IPS DF 6.9 (cell line): ENCODE measurements around the gene ADCK1.
"Not testable (repeated sequence)": the region's sequence is repeated elsewhere in the genome, so short reads cannot be mapped to it uniquely, and the experiment has no call there.

ENCODE experiments used
- DNase-seq: peaks from one replicate; pipeline ENCODE4 v3.0.0-alpha.2; 2013; ENCODE audit warnings: low read depth, low spot score
- H3K27ac ChIP-seq: one replicate; pipeline ENCODE4 v1.5.1; 2013; ENCODE audit warnings: low read length, control low read depth
- H3K27me3 ChIP-seq: 2 replicates; pipeline ENCODE4 v1.6.1; 2013; ENCODE audit warnings: mild to moderate bottlenecking, low read length; ENCODE audit not compliant: control insufficient read depth, insufficient read depth
- H3K36me3 ChIP-seq: 2 replicates; pipeline ENCODE4 v1.6.1; 2013; ENCODE audit warnings: low read length; ENCODE audit not compliant: control insufficient read depth, insufficient read depth
- H3K4me1 ChIP-seq: 2 replicates; pipeline ENCODE4 v1.6.1; 2013; ENCODE audit warnings: low read length; ENCODE audit not compliant: control insufficient read depth, insufficient read depth
- H3K4me3 ChIP-seq: 2 replicates; pipeline ENCODE4 v1.5.1; 2013; ENCODE audit warnings: mild to moderate bottlenecking, low read length
- H3K9me3 ChIP-seq: 2 replicates; pipeline ENCODE4 v1.6.1; 2013; ENCODE audit warnings: low read length, inconsistent platforms; ENCODE audit not compliant: control insufficient read depth, insufficient read depth
- WGBS: extraction: QIAGEN DNeasy Blood & Tissue Kit; methylation state at CpG from one replicate; pipeline ENCODE4 v1.1.7; 2013; ENCODE audit warnings: mixed read lengths, missing lambda C conversion rate; ENCODE audit not compliant: insufficient read length, insufficient coverage; 5-methylcytosine and 5-hydroxymethylcytosine counted together

Gene ADCK1

DNA sequence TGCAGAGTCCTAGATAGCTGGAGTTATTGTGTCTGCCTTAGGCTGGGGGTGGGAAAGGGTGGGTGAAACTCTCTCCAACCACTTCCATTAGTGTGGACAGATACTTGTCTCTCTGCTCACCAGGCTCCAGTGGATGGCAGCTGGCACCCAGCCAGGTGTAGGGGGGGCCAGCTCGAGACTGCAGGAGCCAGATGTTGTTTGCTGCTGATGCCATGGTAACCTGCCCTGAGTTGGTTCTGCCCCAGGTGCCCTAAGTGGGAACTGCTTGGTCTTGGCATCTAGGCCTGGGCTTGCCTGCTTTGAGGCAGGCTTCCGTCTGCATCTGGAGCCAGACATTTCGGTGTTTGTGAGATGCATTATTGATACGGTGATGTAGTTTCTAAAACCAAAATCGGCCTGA is 82.2 kb downstream of the ADCK1 start:
- H3K4me1 ChIP-seq, result no peaks in the 10 kb centered on the region
- no CpG with 5 or more reads among the region's 5 CpGs for WGBS
- H3K4me3 ChIP-seq, result no peak overlapping the region
- no peak overlapping the region for H3K27ac ChIP-seq
- H3K27me3 ChIP-seq, result no peaks in the 10 kb centered on the region
- H3K36me3 ChIP-seq, result no peaks in the 10 kb centered on the region
- no peaks in the 10 kb centered on the region for H3K9me3 ChIP-seq
- no peak for DNase-seq

DNA sequence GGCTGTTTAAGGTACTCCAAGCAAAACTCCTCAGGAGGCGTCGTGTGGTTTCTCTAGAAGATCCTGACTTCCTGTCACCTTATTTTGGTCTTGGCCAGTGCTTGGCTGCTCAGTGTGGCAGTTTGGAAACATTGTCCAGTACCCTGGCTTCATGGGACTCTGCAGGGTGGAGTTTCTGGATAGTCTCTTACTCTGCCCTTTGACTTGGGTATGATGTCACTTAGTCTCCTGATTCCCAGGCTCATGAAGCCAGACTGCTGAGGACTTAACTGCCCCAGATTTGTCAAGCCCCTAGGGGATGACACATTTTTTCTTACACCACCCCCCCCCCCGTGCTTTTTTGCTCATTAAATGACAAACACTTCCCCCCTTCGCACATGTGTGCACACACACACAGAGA is 82.7 kb downstream of the ADCK1 start:
- WGBS, result no CpG with 5 or more reads among the region's 4 CpGs
- H3K27ac ChIP-seq, result no peak overlapping the region

DNA sequence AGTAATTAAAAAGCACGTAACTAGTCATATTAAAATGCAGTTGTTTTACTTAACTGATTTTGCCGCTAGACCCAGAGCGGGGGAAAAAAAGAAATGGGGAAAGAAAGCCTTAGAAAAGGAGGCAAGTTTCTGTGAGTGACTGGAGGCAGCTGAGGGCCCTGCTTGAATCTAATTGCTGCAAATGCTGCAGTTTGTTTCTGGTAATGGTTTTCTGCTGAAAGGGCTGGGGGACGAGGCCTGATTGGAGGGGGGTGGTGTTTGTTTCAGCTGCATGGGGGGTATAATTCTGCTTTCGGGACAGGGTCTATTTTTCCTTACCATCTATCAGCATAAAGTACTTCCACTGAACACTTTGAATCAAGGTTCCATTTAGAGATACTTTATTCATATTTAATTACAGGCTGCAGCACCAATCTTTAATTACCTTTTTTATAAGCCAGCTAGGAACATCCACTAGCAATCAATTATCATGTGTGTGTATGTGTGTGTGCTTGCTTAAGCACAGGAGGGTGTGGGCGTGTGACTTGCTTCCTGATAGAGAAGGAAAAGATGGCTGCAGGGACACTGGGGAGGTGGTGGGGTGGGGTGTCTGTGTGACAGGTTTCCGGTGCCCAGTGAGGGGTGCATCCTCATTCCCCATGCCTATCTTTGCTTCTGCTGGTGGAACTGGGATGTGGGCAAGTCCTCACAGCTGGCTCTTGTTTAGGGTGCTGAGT is 83.4 kb downstream of the ADCK1 start:
- no peak for DNase-seq
- no peaks in the 10 kb centered on the region for H3K27me3 ChIP-seq
- H3K27ac ChIP-seq, result no peak overlapping the region
- no peaks in the 10 kb centered on the region for H3K36me3 ChIP-seq
- no peaks in the 10 kb centered on the region for H3K4me1 ChIP-seq
- no peaks in the 10 kb centered on the region for H3K9me3 ChIP-seq
- H3K4me3 ChIP-seq, result no peak overlapping the region
- WGBS, result no CpG with 5 or more reads among the region's 7 CpGs

More for the DNA sequence above, 82.7 kb downstream of the ADCK1 start:
- Histone ChIP-seq H3K9me3 (no peaks in the 10 kb centered on the region), H3K4me1 (no peaks in the 10 kb centered on the region), H3K36me3 (no peaks in the 10 kb centered on the region), H3K27me3 (no peaks in the 10 kb centered on the region), H3K4me3 (no peak overlapping the region; the same call in 1 of the 2 replicates)
- no peak for DNase-seq

DNA sequence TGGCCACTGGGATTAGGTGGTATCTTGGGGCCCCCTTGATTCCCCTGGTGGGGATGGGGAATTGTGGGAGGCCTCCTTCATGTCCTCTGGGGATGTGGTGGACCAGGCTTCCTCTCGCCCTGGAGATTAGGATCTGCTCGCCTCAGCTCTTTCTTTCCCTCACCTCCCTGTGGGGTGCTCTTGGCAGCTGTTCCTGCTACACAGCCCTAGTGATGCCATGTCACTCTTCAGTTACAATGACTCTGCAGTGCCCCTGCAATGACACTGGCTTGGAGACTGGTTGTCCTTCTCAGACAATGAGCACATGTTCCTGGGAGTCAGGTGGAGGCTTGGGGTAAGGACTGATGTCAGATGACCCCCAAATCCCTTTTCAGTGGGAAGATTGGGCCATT is 83.9 kb downstream of the ADCK1 start:
- no CpG with 5 or more reads among the region's 2 CpGs for WGBS
- no peaks in the 10 kb centered on the region for H3K36me3 ChIP-seq
- H3K27ac ChIP-seq, result no peak overlapping the region
- no peaks in the 10 kb centered on the region for H3K27me3 ChIP-seq
- H3K4me1 ChIP-seq, result no peaks in the 10 kb centered on the region
- DNase-seq, result no peak
- H3K4me3 ChIP-seq, result no peak overlapping the region
- H3K9me3 ChIP-seq, result no peaks in the 10 kb centered on the region

DNA sequence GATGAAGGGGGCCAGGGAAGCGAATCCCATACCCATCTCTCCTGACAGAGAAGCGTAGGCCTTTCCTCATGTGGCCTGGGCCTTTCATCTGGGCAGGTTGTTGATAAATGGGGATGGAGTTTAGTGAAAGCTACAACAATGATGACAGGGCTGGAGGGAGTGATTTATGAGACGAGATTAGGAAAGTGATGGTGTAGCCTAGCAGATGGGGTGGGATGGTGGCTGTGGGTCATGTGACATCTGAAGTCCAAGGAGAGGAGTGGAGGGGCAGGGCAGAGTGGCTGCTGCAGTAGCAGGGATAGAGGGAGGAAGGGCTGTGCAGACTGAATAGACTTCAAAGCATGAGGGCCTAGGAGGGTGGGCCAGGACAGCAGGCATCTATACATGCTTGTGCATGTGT is 85.5 kb downstream of the ADCK1 start:
- Histone ChIP-seq H3K4me1 (no peaks in the 10 kb centered on the region), H3K36me3 (no peaks in the 10 kb centered on the region), H3K27ac (no peak overlapping the region), H3K4me3 (no peak overlapping the region), H3K27me3 (no peaks in the 10 kb centered on the region), H3K9me3 (no peaks in the 10 kb centered on the region)
- WGBS, result 100% methylated on average over 1 of the region's 3 CpGs
- DNase-seq, result no peak

DNA sequence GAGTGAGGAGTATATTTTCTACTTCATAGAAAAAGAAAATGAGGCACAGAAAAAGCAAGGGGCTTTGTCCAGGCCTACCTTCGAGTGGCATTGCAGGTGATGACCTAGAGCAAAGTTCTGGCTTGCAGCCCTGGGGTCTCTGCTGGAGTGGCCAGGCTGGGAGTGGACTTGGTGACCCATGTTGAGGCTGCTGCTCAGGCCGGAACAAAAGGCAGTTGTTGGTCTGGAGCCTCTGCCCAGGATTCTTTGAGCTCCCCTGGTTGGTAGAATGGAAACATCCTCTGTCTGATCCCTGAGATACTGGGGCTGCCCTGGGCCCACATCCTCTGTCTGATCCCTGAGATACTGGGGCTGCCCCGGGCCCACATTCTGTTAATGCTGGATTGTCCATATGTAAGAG is 86.1 kb downstream of the ADCK1 start:
- Histone ChIP-seq H3K27me3 (no peaks in the 10 kb centered on the region), H3K4me3 (no peak overlapping the region), H3K4me1 (no peaks in the 10 kb centered on the region), H3K27ac (no peak overlapping the region), H3K9me3 (no peaks in the 10 kb centered on the region), H3K36me3 (no peaks in the 10 kb centered on the region)
- no peak for DNase-seq
- no CpG with 5 or more reads among the region's 3 CpGs for WGBS

DNA sequence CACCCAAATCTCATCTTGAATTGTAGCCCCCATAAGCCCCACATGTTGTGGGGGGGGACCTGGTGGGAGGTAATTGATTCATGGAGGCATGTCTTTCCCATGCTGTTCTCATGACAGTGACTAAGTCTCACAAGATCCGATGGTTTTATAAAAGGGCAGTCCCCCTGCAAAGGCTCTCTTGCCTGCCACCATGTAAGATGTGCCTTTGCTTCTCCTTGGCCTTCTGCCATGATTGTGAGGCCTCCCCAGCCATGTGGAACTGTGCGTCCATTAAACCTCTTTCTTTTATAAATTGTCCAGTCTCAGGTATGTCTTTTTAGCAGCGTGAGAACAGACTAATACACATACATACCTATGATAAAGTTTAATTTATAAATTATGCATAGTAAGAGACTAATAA is 89.0 kb downstream of the ADCK1 start:
- H3K36me3 ChIP-seq, H3K4me3 ChIP-seq, H3K9me3 ChIP-seq, DNase-seq, H3K4me1 ChIP-seq, H3K27me3 ChIP-seq, H3K27ac ChIP-seq: not testable (repeated sequence)
- WGBS, result no CpG with 5 or more reads among the region's 3 CpGs

DNA sequence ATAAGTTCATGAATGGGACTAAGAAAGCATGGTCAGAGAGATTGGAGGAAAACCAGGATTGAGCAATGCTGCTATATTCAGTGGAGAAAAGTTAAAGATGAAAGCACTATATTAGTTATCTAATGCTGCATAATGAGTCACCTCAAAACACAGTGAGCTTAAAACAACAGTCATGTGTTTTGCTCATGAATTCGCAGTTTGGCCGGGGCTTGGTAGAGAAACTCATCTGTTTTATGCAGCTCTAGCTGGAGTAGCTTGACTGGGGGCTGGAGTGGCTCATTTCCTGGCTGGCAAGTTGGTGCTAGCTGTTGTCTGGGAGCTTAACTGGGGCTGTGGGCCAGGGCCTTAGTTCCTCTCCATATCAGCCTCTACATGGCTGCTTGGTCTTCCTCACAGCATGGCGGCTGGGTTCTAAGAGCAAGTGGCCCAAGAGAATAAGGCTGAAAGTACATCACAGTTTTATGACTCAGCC is 90.1 kb downstream of the ADCK1 start:
- no peaks in the 10 kb centered on the region for H3K4me1 ChIP-seq
- no peak overlapping the region for H3K27ac ChIP-seq
- H3K4me3 ChIP-seq, result no peak overlapping the region
- no peaks in the 10 kb centered on the region for H3K27me3 ChIP-seq
- DNase-seq, result no peak
- H3K36me3 ChIP-seq, result no peaks in the 10 kb centered on the region
- WGBS, result no CpG with 5 or more reads among the region's 3 CpGs
- no peaks in the 10 kb centered on the region for H3K9me3 ChIP-seq

DNA sequence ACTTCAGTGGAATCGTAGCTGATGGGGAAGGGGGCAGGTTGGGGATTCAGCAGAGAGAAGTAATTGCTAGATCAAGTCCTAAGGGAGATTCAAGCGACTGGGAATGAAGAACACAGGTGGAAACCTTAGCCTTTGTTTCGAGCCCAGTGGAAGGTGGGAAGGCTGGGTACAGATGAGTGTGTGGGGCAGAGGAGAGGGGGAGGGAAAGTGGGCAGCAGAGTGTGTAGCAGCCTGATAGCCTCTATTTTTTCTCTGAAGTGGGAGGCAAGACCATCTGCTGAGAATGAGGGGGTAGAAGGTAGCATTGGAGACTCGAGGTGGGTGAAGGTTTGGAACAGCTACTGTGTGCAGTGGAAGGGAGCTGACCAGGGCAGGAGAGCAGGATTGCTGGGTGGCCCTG is 91.0 kb downstream of the ADCK1 start:
- Histone ChIP-seq H3K36me3 (no peaks in the 10 kb centered on the region), H3K4me1 (no peaks in the 10 kb centered on the region), H3K9me3 (no peaks in the 10 kb centered on the region), H3K4me3 (no peak overlapping the region), H3K27me3 (no peaks in the 10 kb centered on the region), H3K27ac (no peak overlapping the region)
- DNase-seq, result no peak
- no CpG with 5 or more reads among the region's 4 CpGs for WGBS

DNA sequence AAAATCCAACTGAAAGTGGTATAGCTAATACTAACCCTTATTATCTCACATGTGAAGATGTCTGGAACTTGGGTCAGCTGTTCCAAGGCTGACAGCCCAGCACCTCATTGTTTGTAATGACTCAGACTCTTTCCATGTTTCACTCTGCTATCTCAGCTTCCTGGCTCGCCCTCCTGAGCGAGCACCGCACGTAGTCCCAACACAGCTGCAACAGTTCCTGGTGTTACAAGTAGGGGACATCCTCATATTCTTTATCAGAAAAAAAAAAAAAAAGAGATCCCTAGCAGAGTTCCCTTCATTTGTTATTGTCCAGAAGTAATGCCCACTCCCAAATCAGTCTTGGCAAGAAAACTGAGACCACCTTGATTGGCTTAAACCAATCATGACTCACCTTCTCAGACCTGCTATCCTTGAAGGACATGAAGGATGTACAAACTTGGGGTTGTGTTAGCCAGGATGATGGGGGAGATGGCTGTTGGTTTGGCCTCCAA is 92.5 kb downstream of the ADCK1 start:
- Histone ChIP-seq H3K4me3 (no peak overlapping the region), H3K36me3 (no peaks in the 10 kb centered on the region), H3K9me3 (no peaks in the 10 kb centered on the region), H3K4me1 (no peaks in the 10 kb centered on the region), H3K27me3 (no peaks in the 10 kb centered on the region), H3K27ac (no peak overlapping the region)
- DNase-seq, result no peak
- no CpG with 5 or more reads among the region's 4 CpGs for WGBS

DNA sequence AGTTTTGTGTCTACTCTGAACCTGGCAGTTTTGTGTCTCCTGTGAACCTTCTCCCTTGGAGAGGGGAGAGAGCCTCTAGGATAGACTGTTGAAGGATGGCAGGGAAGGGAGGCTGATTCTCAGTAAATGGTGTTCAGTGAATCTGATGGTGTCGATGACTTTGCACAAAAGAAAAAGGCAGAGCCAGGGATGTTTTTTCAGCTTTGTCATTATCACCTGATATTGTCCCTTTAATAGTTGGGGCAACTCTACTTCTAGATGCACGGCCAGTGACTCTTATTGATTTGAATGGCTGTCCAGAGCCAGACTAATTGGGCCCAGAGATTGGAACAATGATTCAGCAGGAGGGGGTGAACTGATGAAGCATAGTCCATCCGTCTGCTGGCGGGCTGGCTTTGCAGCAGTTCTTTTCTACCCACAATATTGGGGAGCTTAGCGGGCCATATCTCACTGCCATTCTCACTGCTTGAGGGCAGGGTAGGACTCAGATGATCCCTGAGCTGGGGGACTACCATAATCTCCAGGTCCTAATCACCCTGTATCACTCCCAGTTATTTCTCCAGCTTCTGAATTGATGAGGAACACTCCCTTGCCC is 93.1 kb downstream of the ADCK1 start:
- H3K4me1 ChIP-seq, result no peaks in the 10 kb centered on the region
- no peak overlapping the region for H3K27ac ChIP-seq
- H3K9me3 ChIP-seq, result no peaks in the 10 kb centered on the region
- no peaks in the 10 kb centered on the region for H3K27me3 ChIP-seq
- WGBS, result no CpG with 5 or more reads among the region's 5 CpGs
- H3K4me3 ChIP-seq, result no peak overlapping the region
- DNase-seq, result no peak
- no peaks in the 10 kb centered on the region for H3K36me3 ChIP-seq
